H1 (cell line): ENCODE measurements around the gene NUAK1. TPM values are rescaled to one million over a fixed set of nuclear protein-coding genes. Genes with fewer than 3 reads are reported as not detected.

Source experiments
- CTCF ChIA-PET: fragments of 300-600 bp; sonication (Branson Sonifier 250); formaldehyde crosslinking; loops from one replicate; lab custom pipeline; 2021; ENCODE audit not compliant: partially characterized antibody; lab: Charles Lee
- POLR2A ChIA-PET: fragments of 300-600 bp; sonication (Branson Sonifier 250); formaldehyde crosslinking; loops from one replicate; lab custom pipeline; 2021; ENCODE audit warnings: inconsistent platforms; ENCODE audit not compliant: partially characterized antibody; lab: Charles Lee
- DNase-seq, 2 experiments: peaks; one replicate each; pipeline versions ENCODE4 v3.0.0 to v3.0.0-alpha.2; 2010 to 2022; ENCODE audit warnings: low spot score in 2 of 2, low read depth in 1 of 2, mixed read lengths in 1 of 2
- FAIRE-seq: peaks from 2 replicates; lab custom pipeline; 2011; peaks lifted over from hg19 to GRCh38; lab: Jason Lieb, UNC
- H2AFZ ChIP-seq: 2 replicates; pipeline ENCODE4 v1.8.1; 2012; ENCODE audit warnings: low read length, inconsistent platforms
- H2AK5ac ChIP-seq: 2 replicates; pipeline ENCODE4 v1.6.1; 2013; ENCODE audit warnings: low read depth, low read length
- H2BK120ac ChIP-seq: replicated peaks from 2 replicates; pipeline ENCODE3; 2013; ENCODE audit warnings: low read depth, low read length, inconsistent platforms
- H2BK12ac ChIP-seq: 2 replicates; pipeline ENCODE4 v1.6.1; 2013; ENCODE audit warnings: low read depth, low read length
- H2BK15ac ChIP-seq: 2 replicates; pipeline ENCODE4 v1.6.1; 2013; ENCODE audit warnings: low read length
- H2BK20ac ChIP-seq: 2 replicates; pipeline ENCODE4 v1.6.1; 2013; ENCODE audit warnings: low read length
- H2BK5ac ChIP-seq: 2 replicates; pipeline ENCODE4 v1.6.1; 2013; ENCODE audit warnings: low read depth, low read length
- H3K14ac ChIP-seq: 2 replicates; pipeline ENCODE4 v1.6.1; 2013; ENCODE audit warnings: inconsistent platforms; ENCODE audit not compliant: insufficient read length
- H3K18ac ChIP-seq: 2 replicates; pipeline ENCODE4 v1.6.1; 2013; ENCODE audit warnings: low read length; ENCODE audit errors: extremely low read depth
- H3K23ac ChIP-seq: 2 replicates; pipeline ENCODE4 v1.6.1; 2013; ENCODE audit warnings: inconsistent platforms; ENCODE audit not compliant: insufficient read length
- H3K23me2 ChIP-seq: 2 replicates; pipeline ENCODE4 v1.6.1; 2013; ENCODE audit warnings: low read depth, low read length
- H3K27ac ChIP-seq: 2 replicates; pipeline ENCODE4 v1.6.1; 2011; ENCODE audit warnings: low read depth, low read length, inconsistent platforms
- H3K27me3 ChIP-seq, 4 experiments: replicated peaks in 1 of 4; 1 replicate in 1 of 4; 2 replicates in 3 of 4; pipeline versions ENCODE4 v1.6.1 to v1.8.1; 2011 to 2013; ENCODE audit warnings: low read length in 3 of 4, mild to moderate bottlenecking in 3 of 4, inconsistent platforms in 2 of 4, mixed read lengths in 2 of 4, moderate library complexity in 1 of 4; ENCODE audit not compliant: control insufficient read depth in 3 of 4, insufficient read depth in 3 of 4; ENCODE audit errors: extremely low read depth in 1 of 4
- H3K36me3 ChIP-seq, 4 experiments: 2 replicates each; pipeline versions ENCODE4 v1.6.1 to v1.8.1; 2011 to 2013; ENCODE audit warnings: mild to moderate bottlenecking in 4 of 4, low read length in 3 of 4, moderate library complexity in 2 of 4, control low read depth in 1 of 4, inconsistent platforms in 1 of 4; ENCODE audit not compliant: insufficient read depth in 4 of 4, control insufficient read depth in 2 of 4
- H3K4ac ChIP-seq: replicated peaks from 2 replicates; pipeline ENCODE3; 2013; ENCODE audit warnings: low read length, low read depth, mixed read lengths, inconsistent platforms; ENCODE audit not compliant: insufficient read length
- H3K4me1 ChIP-seq, 4 experiments: replicated peaks in 1 of 4; 1 replicate in 1 of 4; 2 replicates in 3 of 4; pipeline versions ENCODE4 v1.6.1 to v1.8.1; 2011 to 2013; ENCODE audit warnings: low read length in 3 of 4, inconsistent platforms in 2 of 4, mixed read lengths in 1 of 4; ENCODE audit not compliant: insufficient read depth in 4 of 4, control insufficient read depth in 3 of 4
- H3K4me2 ChIP-seq, 2 experiments: 2 replicates each; pipeline versions ENCODE4 v1.6.1 to v1.8.1; 2011 to 2013; ENCODE audit warnings: low read depth in 2 of 2, low read length in 2 of 2, control low read depth in 1 of 2, inconsistent platforms in 1 of 2, mild to moderate bottlenecking in 1 of 2; ENCODE audit not compliant: insufficient read depth in 1 of 2
- H3K4me3 ChIP-seq, 4 experiments: fragments of 200-600, 300-600 bp in 1 of 4; sonication (generic), shearing (Covaris generic), sonication (Bioruptor Twin) in 1 of 4; 2 replicates each; pipeline versions ENCODE4 v1.5.1 to v1.8.1; 2011 to 2016; ENCODE audit warnings: low read length in 4 of 4, low read depth in 3 of 4, control low read depth in 2 of 4, inconsistent platforms in 2 of 4, mild to moderate bottlenecking in 2 of 4, mixed read lengths in 1 of 4, moderate library complexity in 1 of 4; ENCODE audit not compliant: insufficient read depth in 2 of 4; ENCODE audit errors: extremely low read depth in 1 of 4
- H3K56ac ChIP-seq: replicated peaks from 2 replicates; pipeline ENCODE3; 2013; ENCODE audit warnings: low read depth, mild to moderate bottlenecking, mixed read lengths, low read length, inconsistent platforms; ENCODE audit not compliant: insufficient read length
- H3K79me1 ChIP-seq: 2 replicates; pipeline ENCODE4 v1.6.1; 2013; ENCODE audit warnings: low read depth, low read length, control low read depth
- H3K79me2 ChIP-seq, 2 experiments: 2 replicates each; pipeline versions ENCODE4 v1.6.1 to v1.8.1; 2012 to 2013; ENCODE audit warnings: low read length in 2 of 2, mild to moderate bottlenecking in 2 of 2, inconsistent platforms in 1 of 2; ENCODE audit not compliant: insufficient read depth in 2 of 2, control insufficient read depth in 1 of 2
- H3K9ac ChIP-seq, 4 experiments: replicated peaks in 1 of 4; 1 replicate in 1 of 4; 2 replicates in 3 of 4; pipeline versions ENCODE4 v1.6.1 to v1.8.1; 2011 to 2013; ENCODE audit warnings: low read depth in 3 of 4, low read length in 3 of 4, control low read depth in 2 of 4, mild to moderate bottlenecking in 2 of 4, moderate library complexity in 2 of 4, inconsistent platforms in 1 of 4; ENCODE audit errors: extremely low read depth in 1 of 4
- H3K9me3 ChIP-seq, 2 experiments: 2 replicates each; pipeline versions ENCODE4 v1.6.1 to v1.8.1; 2012 to 2013; ENCODE audit warnings: mild to moderate bottlenecking in 2 of 2, moderate library complexity in 2 of 2, control low read depth in 1 of 2, inconsistent platforms in 1 of 2, low read depth in 1 of 2, low read length in 1 of 2, mixed read lengths in 1 of 2; ENCODE audit not compliant: insufficient read depth in 2 of 2
- H4K20me1 ChIP-seq, 2 experiments: replicated peaks in 1 of 2; 2 replicates each; pipeline versions ENCODE3 to v1.8.1; 2011 to 2013; ENCODE audit warnings: inconsistent platforms in 2 of 2, low read length in 2 of 2, mild to moderate bottlenecking in 1 of 2; ENCODE audit not compliant: insufficient read depth in 2 of 2, control insufficient read depth in 1 of 2
- H4K5ac ChIP-seq: 2 replicates; pipeline ENCODE4 v1.6.1; 2013; ENCODE audit warnings: low read length, low read depth, mixed read lengths, inconsistent platforms; ENCODE audit not compliant: insufficient read length
- H4K8ac ChIP-seq: 2 replicates; pipeline ENCODE4 v1.8.0; 2013; ENCODE audit warnings: mild to moderate bottlenecking, moderate library complexity, low read length, inconsistent platforms; ENCODE audit not compliant: insufficient read depth; ENCODE audit errors: extremely low read depth
- H4K91ac ChIP-seq: replicated peaks from 2 replicates; pipeline ENCODE3; 2013; ENCODE audit warnings: low read length, mixed read lengths, inconsistent platforms; ENCODE audit not compliant: insufficient read length
- CHD1 ChIP-seq: IDR thresholded peaks from 2 replicates; pipeline ENCODE4 v1.6.1; 2012; ENCODE audit warnings: low read depth, low read length, improper control_type of control experiment
- CHD2 ChIP-seq: IDR thresholded peaks from 2 replicates; pipeline ENCODE4 v1.6.1; 2012; ENCODE audit warnings: low read length, improper control_type of control experiment
- E2F6 ChIP-seq: IDR thresholded peaks from 2 replicates; pipeline ENCODE4 v1.6.1; 2012; ENCODE audit warnings: inconsistent platforms
- EGR1 ChIP-seq: IDR thresholded peaks from 2 replicates; pipeline ENCODE4 v1.6.1; 2011; ENCODE audit warnings: low read depth, low read length, borderline replicate concordance
- FOSL1 ChIP-seq: IDR thresholded peaks from 2 replicates; pipeline ENCODE4 v1.6.1; 2011; ENCODE audit warnings: mild to moderate bottlenecking, low read depth, low read length, moderate library complexity; ENCODE audit not compliant: insufficient read depth
- GTF2F1 ChIP-seq: IDR thresholded peaks from 2 replicates; pipeline ENCODE4 v1.6.1; 2012; ENCODE audit warnings: low read depth, low read length, improper control_type of control experiment, borderline replicate concordance
- POLR2A ChIP-seq, 2 experiments: IDR thresholded peaks; 1 replicate in 1 of 2; 2 replicates in 1 of 2; pipeline ENCODE4 v1.6.1; 2011; ENCODE audit warnings: low read depth in 2 of 2, low read length in 2 of 2, mild to moderate bottlenecking in 2 of 2; ENCODE audit errors: control extremely low read depth in 1 of 2
- RXRA ChIP-seq: IDR thresholded peaks from 2 replicates; pipeline ENCODE4 v1.6.1; 2011; ENCODE audit warnings: low read depth, mild to moderate bottlenecking, low read length, moderate library complexity; ENCODE audit not compliant: insufficient read depth
- TCF12 ChIP-seq: IDR thresholded peaks from 2 replicates; pipeline ENCODE4 v1.6.1; 2011; ENCODE audit warnings: low read depth, mild to moderate bottlenecking, low read length
- ZNF274 ChIP-seq: IDR thresholded peaks from 2 replicates; pipeline ENCODE4 v1.7.0; 2012; ENCODE audit warnings: low read length, borderline replicate concordance; ENCODE audit errors: extremely low read depth
- WGBS, 2 experiments: shearing (Covaris generic) in 1 of 2; methylation state at CpG; one replicate each; pipeline versions ENCODE4 v1.1.6 to v1.1.7; 2013 to 2015; ENCODE audit warnings: low lambda C conversion rate in 2 of 2, mixed read lengths in 2 of 2, inconsistent platforms in 1 of 2, low coverage in 1 of 2, missing lambda C conversion rate in 1 of 2; ENCODE audit not compliant: insufficient replicate concordance in 2 of 2, insufficient coverage in 1 of 2, insufficient read length in 1 of 2; ENCODE audit errors: extremely low coverage in 1 of 2, missing lambda C conversion rate in 1 of 2; 5-methylcytosine and 5-hydroxymethylcytosine counted together
- polyA plus RNA-seq, 7 experiments: library from polyadenylated mRNA; depleted of rRNA in 3 of 7; stranded (reverse) in 5 of 7; unstranded in 2 of 7; fragments of >200 nt in 5 of 7; fragments of 200-250 nt in 2 of 7; gene quantifications; 1 replicate in 5 of 7; 2 replicates in 1 of 7; 4 replicates in 1 of 7; pipeline versions ENCODE4 v1.2.1 to v1.2.3, GENCODE V29; 2011 to 2013; ENCODE audit warnings: missing spikeins in 2 of 7, mixed read lengths in 2 of 7
- total RNA-seq: library from RNA; stranded (reverse); fragmentation: NEBNext Ultra II Directional; extraction: Animal tissue kit (Norgen Biotek cat#: 25700); gene quantifications from 2 replicates; pipeline ENCODE4 v1.2.1, GENCODE V29; 2021

The NUAK1 gene
- total and polyA plus RNA-seq, 2 of the 8 experiments (the other 6 are each of a cell fraction or from before 2014, with no cell fraction given): 6.7 to 18.2 TPM

GRCh38 chr12:106161491-106161890 is 22.7 kb upstream of the NUAK1 start:
- POLR2A ChIA-PET: no interaction called here
- FAIRE-seq: no peak

More at GRCh38 chr12:106161491-106161890, 22.7 kb upstream of the NUAK1 start:
- H2BK5ac ChIP-seq: no peak overlapping the region
- H2AK5ac ChIP-seq: no peak overlapping the region
- H4K8ac ChIP-seq: no peak overlapping the region
- H3K9me3 ChIP-seq: no peaks in the 10 kb centered on the region
- no peak overlapping the region for H2BK12ac ChIP-seq
- no peaks in the 10 kb centered on the region for H3K36me3 ChIP-seq
- H3K23ac ChIP-seq: no peak overlapping the region
- no peak overlapping the region for H2BK120ac ChIP-seq
- H3K4me3 ChIP-seq: no peak overlapping the region
- no peak overlapping the region for H2AFZ ChIP-seq
- H3K27me3 ChIP-seq: no peaks in the 10 kb centered on the region
- no peak overlapping the region for H3K4ac ChIP-seq
- H4K5ac ChIP-seq: no peak overlapping the region
- CTCF ChIA-PET: interaction anchor here (0.6 kb wide), 1 partner anchor 65 kb away, joined by 3 read pairs; no protein-coding TSS in a partner anchor
- H3K27ac ChIP-seq: no peak overlapping the region
- no peak overlapping the region for H3K14ac ChIP-seq
- DNase-seq: no peak
- no peaks in the 10 kb centered on the region for H3K79me2 ChIP-seq
- no peak overlapping the region for H3K9ac ChIP-seq
- 81% methylated on average over 2 of the region's 2 CpGs; no CpG with 5 or more reads in 1 of the 2 experiments for WGBS, 2 experiments
- no peak for TF ChIP-seq ZNF274
- no peak for TF ChIP-seq EGR1
- TF ChIP-seq CHD2: no peak
- TF ChIP-seq FOSL1: no peak
- TF ChIP-seq RXRA: no peak
- no peak for TF ChIP-seq POLR2A (IDR thresholded peaks at IDR 0.05; ENCODE audit: control extremely low read depth in 1 of 2, low read depth in 2 of 2, low read length in 2 of 2)
- no peak for TF ChIP-seq CHD1
- TF ChIP-seq TCF12: no peak
- no peak for TF ChIP-seq E2F6
- no peak for TF ChIP-seq GTF2F1
- TF ChIP-seq, all 59 proteins: peak for 0
- no peak overlapping the region for H2BK20ac ChIP-seq
- H2BK15ac ChIP-seq: no peak overlapping the region
- H3K56ac ChIP-seq: no peak overlapping the region
- no peaks in the 10 kb centered on the region for H3K4me1 ChIP-seq
- H4K20me1 ChIP-seq: no peaks in the 10 kb centered on the region
- no peak overlapping the region for H3K4me2 ChIP-seq
- H3K18ac ChIP-seq: no peak overlapping the region
- H3K79me1 ChIP-seq: no peaks in the 10 kb centered on the region
- no peak overlapping the region for H4K91ac ChIP-seq
- H3K23me2 ChIP-seq: no peaks in the 10 kb centered on the region
